NCI-H187 treated with DMSO at 0.1 percent for 48 hours (cell line): ENCODE results near the gene PLA2G12A.

Source experiments
- DNase-seq: peaks from one replicate; lab custom pipeline; 2025; lab: John Stamatoyannopoulos, UW

PLA2G12A gene

GRCh38 chr4:109676886-109677285 lies 53.0 kb downstream of the PLA2G12A start:
- DNase-seq = no peak

- no peak for DNase-seq
These were observed 54.0 kb downstream of the PLA2G12A start for GRCh38 chr4:109675843-109676242.

- no peak for DNase-seq
These were observed 54.7 kb downstream of the PLA2G12A start for GRCh38 chr4:109675181-109675580.

GRCh38 chr4:109673303-109673702 lies 56.6 kb downstream of the PLA2G12A start:
- no peak for DNase-seq

- no peak for DNase-seq
These were observed 57.5 kb downstream of the PLA2G12A start for GRCh38 chr4:109672169-109672930.

GRCh38 chr4:109671350-109671749 lies 58.5 kb downstream of the PLA2G12A start:
- no peak for DNase-seq

- DNase-seq = no peak
These were observed 63.9 kb downstream of the PLA2G12A start for GRCh38 chr4:109665783-109666485.

- DNase-seq = no peak
These were observed 67.1 kb downstream of the PLA2G12A start for GRCh38 chr4:109662771-109663170.

GRCh38 chr4:109662116-109662515 lies 67.8 kb downstream of the PLA2G12A start:
- no peak for DNase-seq
